SK-N-SH (cell line): ENCODE results near the gene SIK2. TPM values are rescaled to one million over a fixed set of nuclear protein-coding genes. Genes with fewer than 3 reads are reported as not detected.

ENCODE experiments used
- CTCF ChIA-PET: fragments of 300-600, 350-600 bp; formaldehyde crosslinking; extraction: SDS; loops from one replicate; lab custom pipeline; 2021; lab: Yijun Ruan, JAX
- POLR2A ChIA-PET: fragments of 350-600 bp; sonication (Branson Sonifier 250); formaldehyde crosslinking; extraction: SDS; loops from one replicate; lab custom pipeline; 2020; ENCODE audit warnings: antibody characterized with exemption, inconsistent platforms; lab: Yijun Ruan, JAX
- DNase-seq: peaks from one replicate; pipeline ENCODE4 v3.0.0; 2012
- H2AFZ ChIP-seq: fragments of 200-600 bp; sonication (generic); 2 replicates; pipeline ENCODE4 v1.8.1; 2016; ENCODE audit warnings: antibody characterized with exemption, mild to moderate bottlenecking, low read depth
- H3F3A ChIP-seq: fragments of 200-600 bp; sonication (generic); replicated peaks from 2 replicates; pipeline ENCODE3; 2016; ENCODE audit warnings: antibody characterized with exemption, mild to moderate bottlenecking; ENCODE audit not compliant: insufficient read depth
- H3K27ac ChIP-seq, 2 experiments: fragments of 200-500 bp in 1 of 2; fragments of 200-600 bp in 1 of 2; sonication (Bioruptor generic) in 1 of 2; sonication (generic), shearing (Covaris generic) in 1 of 2; 2 replicates each; pipeline versions ENCODE4 v1.5.1 to v1.6.1; 2014 to 2016; ENCODE audit warnings: low read depth in 2 of 2, inconsistent platforms in 1 of 2, low read length in 1 of 2, mild to moderate bottlenecking in 1 of 2, mixed read lengths in 1 of 2
- H3K27me3 ChIP-seq: fragments of 200-600 bp; sonication (generic), shearing (Covaris generic); 2 replicates; pipeline ENCODE4 v1.6.1; 2016; ENCODE audit warnings: mixed run types; ENCODE audit not compliant: insufficient read depth
- H3K36me3 ChIP-seq, 2 experiments: fragments of 200-500 bp in 1 of 2; fragments of 200-600 bp in 1 of 2; sonication (Bioruptor generic) in 1 of 2; sonication (generic) in 1 of 2; replicated peaks in 1 of 2; 2 replicates each; pipeline versions ENCODE3 to v1.5.1; 2014 to 2016; ENCODE audit warnings: low read length in 1 of 2, mild to moderate bottlenecking in 1 of 2; ENCODE audit not compliant: insufficient read depth in 2 of 2, control insufficient read depth in 1 of 2
- H3K4me1 ChIP-seq, 2 experiments: fragments of 200-500 bp in 1 of 2; fragments of 200-600 bp in 1 of 2; sonication (Bioruptor generic) in 1 of 2; sonication (generic), shearing (Covaris generic) in 1 of 2; 2 replicates each; pipeline versions ENCODE4 v1.5.1 to v1.6.1; 2014 to 2016; ENCODE audit warnings: low read depth in 1 of 2, low read length in 1 of 2, mixed run types in 1 of 2; ENCODE audit not compliant: insufficient read depth in 2 of 2, control insufficient read depth in 1 of 2
- H3K4me2 ChIP-seq: fragments of 200-600 bp; sonication (generic), shearing (Covaris generic); 2 replicates; pipeline ENCODE4 v1.6.1; 2017; ENCODE audit warnings: mixed run types
- H3K4me3 ChIP-seq, 2 experiments: fragments of 200-500 bp in 1 of 2; fragments of 200-600 bp in 1 of 2; sonication (Bioruptor generic) in 1 of 2; sonication (generic), shearing (Covaris generic) in 1 of 2; 2 replicates each; pipeline versions ENCODE4 v1.5.1 to v1.8.1; 2014 to 2016; ENCODE audit warnings: low read depth in 2 of 2, inconsistent platforms in 1 of 2, low read length in 1 of 2, mild to moderate bottlenecking in 1 of 2, mixed read lengths in 1 of 2, moderate library complexity in 1 of 2
- H3K79me2 ChIP-seq: fragments of 200-600 bp; sonication (generic); 2 replicates; pipeline ENCODE4 v1.8.1; 2017; ENCODE audit warnings: mild to moderate bottlenecking; ENCODE audit not compliant: insufficient read depth
- H3K9ac ChIP-seq: fragments of 200-600 bp; sonication (generic); 2 replicates; pipeline ENCODE4 v1.6.1; 2017; ENCODE audit warnings: mixed run types
- H3K9me2 ChIP-seq: fragments of 200-600 bp; sonication (generic); 2 replicates; pipeline ENCODE4 v1.6.1; 2017; ENCODE audit warnings: mixed run types
- H3K9me3 ChIP-seq: fragments of 200-600 bp; sonication (generic); 2 replicates; pipeline ENCODE4 v1.6.1; 2017; ENCODE audit warnings: mixed run types, mild to moderate bottlenecking, moderate library complexity
- H4K20me1 ChIP-seq: fragments of 200-600 bp; sonication (generic); 2 replicates; pipeline ENCODE4 v1.6.1; 2017; ENCODE audit warnings: mild to moderate bottlenecking, mixed run types; ENCODE audit not compliant: insufficient read depth
- MEF2A ChIP-seq: IDR thresholded peaks from 2 replicates; pipeline ENCODE4 v1.4.0; 2012; ENCODE audit warnings: low read depth, borderline replicate concordance
- NFIC ChIP-seq: IDR thresholded peaks from 2 replicates; pipeline ENCODE4 v1.4.0; 2012; ENCODE audit warnings: borderline replicate concordance
- NRF1 ChIP-seq: IDR thresholded peaks from 2 replicates; pipeline ENCODE4 v1.6.1; 2012; ENCODE audit warnings: low read depth, mild to moderate bottlenecking, low read length
- POLR2AphosphoS5 ChIP-seq: IDR thresholded peaks from 2 replicates; pipeline ENCODE4 v1.6.1; 2012; ENCODE audit warnings: low read depth, low read length
- RCOR1 ChIP-seq: fragments of 150-350 bp; IDR thresholded peaks from 2 replicates; pipeline ENCODE4 v1.6.1; 2017; ENCODE audit warnings: antibody characterized with exemption, low read length
- SIN3A ChIP-seq: IDR thresholded peaks from 2 replicates; pipeline ENCODE4 v1.6.1; 2012; ENCODE audit warnings: low read depth, mild to moderate bottlenecking, low read length, moderate library complexity, borderline replicate concordance
- YY1 ChIP-seq: IDR thresholded peaks from 2 replicates; pipeline ENCODE4 v1.4.0; 2012; ENCODE audit warnings: low read depth, mild to moderate bottlenecking
- WGBS: methylation state at CpG from one replicate; pipeline ENCODE4 v1.1.6; 2017; ENCODE audit warnings: low lambda C conversion rate; 5-methylcytosine and 5-hydroxymethylcytosine counted together
- polyA plus RNA-seq, 3 experiments: library from polyadenylated mRNA; depleted of rRNA; stranded (reverse); fragments of >200 nt; gene quantifications; 2 replicates each; pipeline ENCODE4 v1.2.3, GENCODE V29; 2012
- TF ChIP-seq, protein P1 (sequence below): IDR thresholded peaks from 2 replicates; pipeline ENCODE4; 2012
- TF ChIP-seq, protein P2 (sequence below): fragments of 150-350 bp; IDR thresholded peaks from 2 replicates; pipeline ENCODE4 v1.6.1; 2016; ENCODE audit warnings: mild to moderate bottlenecking, low read depth, low read length
- TF ChIP-seq, protein P3 (sequence below): IDR thresholded peaks from 2 replicates; pipeline ENCODE4 v1.6.1; 2012; ENCODE audit warnings: mild to moderate bottlenecking, low read depth, low read length, moderate library complexity
- TF ChIP-seq, protein P4 (sequence below): fragments of 200-600 bp; sonication (generic); IDR thresholded peaks from 2 replicates; pipeline ENCODE4 v1.6.1; 2017; ENCODE audit warnings: antibody characterized with exemption, mild to moderate bottlenecking, moderate library complexity

Gene SIK2
- polyA plus RNA-seq, 1 of the 3 experiments (the other 2 are of a cell fraction), result 8.9 TPM

DNA sequence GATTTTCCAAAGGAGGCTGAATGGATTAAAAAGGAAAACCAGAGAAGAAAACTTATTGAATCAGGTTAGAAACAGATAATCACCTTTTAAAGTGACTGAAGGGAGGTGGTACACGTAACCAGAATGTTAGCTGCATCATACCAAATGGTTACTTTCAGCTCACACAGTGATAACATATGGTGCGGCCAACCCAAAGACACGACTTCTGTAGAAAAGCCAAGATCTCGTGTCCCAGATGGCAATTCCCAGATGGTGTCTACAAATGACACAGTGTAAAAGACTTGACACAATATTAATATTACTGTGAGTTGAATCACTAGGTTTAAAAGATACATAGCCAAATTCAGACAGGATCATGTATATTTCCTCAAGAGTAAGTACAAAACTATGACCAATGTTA, 158.8 kb downstream of the SIK2 start:
- POLR2A ChIA-PET, result no interaction called here
- Histone ChIP-seq H3K36me3 (peaks cover 54 to 68% of the 10 kb centered on the region in 2 experiments), H3K79me2 (peaks cover 54% of the 10 kb centered on the region), H3K4me1 (peaks cover 0 to 5% of the 10 kb centered on the region in 2 experiments; a peak in 2 of 4 replicates), H3F3A (peaks cover 6% of the 10 kb centered on the region), H3K27ac (no peak overlapping the region), H3K4me3 (no peak overlapping the region), H3K9me2 (no peaks in the 10 kb centered on the region)
- 93% methylated on average over 4 of the region's 4 CpGs for WGBS
- TF ChIP-seq NFIC (no peak), SIN3A (no peak), MEF2A (no peak), POLR2AphosphoS5 (no peak), NRF1 (no peak), RCOR1 (no peak), YY1 (no peak)
- TF ChIP-seq, protein P1, sequence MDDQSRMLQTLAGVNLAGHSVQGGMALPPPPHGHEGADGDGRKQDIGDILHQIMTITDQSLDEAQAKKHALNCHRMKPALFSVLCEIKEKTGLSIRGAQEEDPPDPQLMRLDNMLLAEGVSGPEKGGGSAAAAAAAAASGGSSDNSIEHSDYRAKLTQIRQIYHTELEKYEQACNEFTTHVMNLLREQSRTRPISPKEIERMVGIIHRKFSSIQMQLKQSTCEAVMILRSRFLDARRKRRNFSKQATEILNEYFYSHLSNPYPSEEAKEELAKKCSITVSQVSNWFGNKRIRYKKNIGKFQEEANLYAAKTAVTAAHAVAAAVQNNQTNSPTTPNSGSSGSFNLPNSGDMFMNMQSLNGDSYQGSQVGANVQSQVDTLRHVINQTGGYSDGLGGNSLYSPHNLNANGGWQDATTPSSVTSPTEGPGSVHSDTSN, result no peak
- TF ChIP-seq, protein P2, sequence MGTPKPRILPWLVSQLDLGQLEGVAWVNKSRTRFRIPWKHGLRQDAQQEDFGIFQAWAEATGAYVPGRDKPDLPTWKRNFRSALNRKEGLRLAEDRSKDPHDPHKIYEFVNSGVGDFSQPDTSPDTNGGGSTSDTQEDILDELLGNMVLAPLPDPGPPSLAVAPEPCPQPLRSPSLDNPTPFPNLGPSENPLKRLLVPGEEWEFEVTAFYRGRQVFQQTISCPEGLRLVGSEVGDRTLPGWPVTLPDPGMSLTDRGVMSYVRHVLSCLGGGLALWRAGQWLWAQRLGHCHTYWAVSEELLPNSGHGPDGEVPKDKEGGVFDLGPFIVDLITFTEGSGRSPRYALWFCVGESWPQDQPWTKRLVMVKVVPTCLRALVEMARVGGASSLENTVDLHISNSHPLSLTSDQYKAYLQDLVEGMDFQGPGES, result no peak
- TF ChIP-seq, protein P3, sequence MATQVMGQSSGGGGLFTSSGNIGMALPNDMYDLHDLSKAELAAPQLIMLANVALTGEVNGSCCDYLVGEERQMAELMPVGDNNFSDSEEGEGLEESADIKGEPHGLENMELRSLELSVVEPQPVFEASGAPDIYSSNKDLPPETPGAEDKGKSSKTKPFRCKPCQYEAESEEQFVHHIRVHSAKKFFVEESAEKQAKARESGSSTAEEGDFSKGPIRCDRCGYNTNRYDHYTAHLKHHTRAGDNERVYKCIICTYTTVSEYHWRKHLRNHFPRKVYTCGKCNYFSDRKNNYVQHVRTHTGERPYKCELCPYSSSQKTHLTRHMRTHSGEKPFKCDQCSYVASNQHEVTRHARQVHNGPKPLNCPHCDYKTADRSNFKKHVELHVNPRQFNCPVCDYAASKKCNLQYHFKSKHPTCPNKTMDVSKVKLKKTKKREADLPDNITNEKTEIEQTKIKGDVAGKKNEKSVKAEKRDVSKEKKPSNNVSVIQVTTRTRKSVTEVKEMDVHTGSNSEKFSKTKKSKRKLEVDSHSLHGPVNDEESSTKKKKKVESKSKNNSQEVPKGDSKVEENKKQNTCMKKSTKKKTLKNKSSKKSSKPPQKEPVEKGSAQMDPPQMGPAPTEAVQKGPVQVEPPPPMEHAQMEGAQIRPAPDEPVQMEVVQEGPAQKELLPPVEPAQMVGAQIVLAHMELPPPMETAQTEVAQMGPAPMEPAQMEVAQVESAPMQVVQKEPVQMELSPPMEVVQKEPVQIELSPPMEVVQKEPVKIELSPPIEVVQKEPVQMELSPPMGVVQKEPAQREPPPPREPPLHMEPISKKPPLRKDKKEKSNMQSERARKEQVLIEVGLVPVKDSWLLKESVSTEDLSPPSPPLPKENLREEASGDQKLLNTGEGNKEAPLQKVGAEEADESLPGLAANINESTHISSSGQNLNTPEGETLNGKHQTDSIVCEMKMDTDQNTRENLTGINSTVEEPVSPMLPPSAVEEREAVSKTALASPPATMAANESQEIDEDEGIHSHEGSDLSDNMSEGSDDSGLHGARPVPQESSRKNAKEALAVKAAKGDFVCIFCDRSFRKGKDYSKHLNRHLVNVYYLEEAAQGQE, result no peak
- TF ChIP-seq, protein P4, sequence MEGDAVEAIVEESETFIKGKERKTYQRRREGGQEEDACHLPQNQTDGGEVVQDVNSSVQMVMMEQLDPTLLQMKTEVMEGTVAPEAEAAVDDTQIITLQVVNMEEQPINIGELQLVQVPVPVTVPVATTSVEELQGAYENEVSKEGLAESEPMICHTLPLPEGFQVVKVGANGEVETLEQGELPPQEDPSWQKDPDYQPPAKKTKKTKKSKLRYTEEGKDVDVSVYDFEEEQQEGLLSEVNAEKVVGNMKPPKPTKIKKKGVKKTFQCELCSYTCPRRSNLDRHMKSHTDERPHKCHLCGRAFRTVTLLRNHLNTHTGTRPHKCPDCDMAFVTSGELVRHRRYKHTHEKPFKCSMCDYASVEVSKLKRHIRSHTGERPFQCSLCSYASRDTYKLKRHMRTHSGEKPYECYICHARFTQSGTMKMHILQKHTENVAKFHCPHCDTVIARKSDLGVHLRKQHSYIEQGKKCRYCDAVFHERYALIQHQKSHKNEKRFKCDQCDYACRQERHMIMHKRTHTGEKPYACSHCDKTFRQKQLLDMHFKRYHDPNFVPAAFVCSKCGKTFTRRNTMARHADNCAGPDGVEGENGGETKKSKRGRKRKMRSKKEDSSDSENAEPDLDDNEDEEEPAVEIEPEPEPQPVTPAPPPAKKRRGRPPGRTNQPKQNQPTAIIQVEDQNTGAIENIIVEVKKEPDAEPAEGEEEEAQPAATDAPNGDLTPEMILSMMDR, result no peak
- TF ChIP-seq, all 33 proteins: peak for 0
- Histone ChIP-seq H3K27me3 (no peaks in the 10 kb centered on the region), H3K4me2 (no peak overlapping the region), H3K9me3 (no peaks in the 10 kb centered on the region), H4K20me1 (no peaks in the 10 kb centered on the region), H3K9ac (no peak overlapping the region), H2AFZ (no peak overlapping the region)
- CTCF ChIA-PET, result interaction anchor here (0.9 to 3.0 kb wide), 4 partner anchors 14 to 157 kb away, joined by 3 to 12 read pairs (median 3); no protein-coding TSS in a partner anchor
- DNase-seq, result no peak
